GM13977 (cell line): Measurements from ENCODE around the gene DELE1.

Source experiments
- DNase-seq: peaks from one replicate; pipeline ENCODE4 v3.0.0; 2012; ENCODE audit warnings: low spot score
- in situ Hi-C: fragments of 300-500 bp; cut with MboI; formaldehyde crosslinking; loops from one replicate; pipeline ENCODE4 v1.12.0; 2022; ENCODE audit warnings: low sequenced_read_pairs, low pct_unique_long_range_greater_than_20kb, mixed read lengths, inconsistent platforms; ENCODE audit not compliant: unreplicated experiment
- TF ChIP-seq, protein P1 (sequence below): IDR thresholded peaks from 2 replicates; pipeline ENCODE4 v1.5.1; 2012; ENCODE audit warnings: mild to moderate bottlenecking, control low read depth; ENCODE audit not compliant: insufficient read depth; ENCODE audit errors: extremely low read depth, missing control alignments

Gene DELE1

DNA sequence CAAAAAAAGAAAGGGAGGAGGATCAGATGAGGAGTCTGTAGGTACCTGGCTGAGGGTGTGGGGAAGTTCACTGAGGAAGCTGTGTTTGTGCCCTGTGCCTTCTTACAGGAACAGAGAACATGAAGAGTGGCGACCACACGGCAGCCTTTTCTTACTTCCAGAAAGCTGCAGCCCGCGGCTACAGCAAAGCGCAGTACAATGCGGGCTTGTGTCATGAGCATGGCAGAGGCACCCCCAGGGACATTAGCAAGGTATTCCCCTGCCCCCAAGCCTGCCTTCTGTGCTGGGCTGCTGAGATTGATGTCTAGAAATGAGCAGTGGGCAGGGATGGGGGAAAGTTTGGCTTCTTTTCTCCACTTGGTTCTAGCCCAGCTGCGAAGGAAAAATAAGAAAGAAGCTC lies 9.5 kb downstream of the DELE1 start:
- TF ChIP-seq, protein P1, sequence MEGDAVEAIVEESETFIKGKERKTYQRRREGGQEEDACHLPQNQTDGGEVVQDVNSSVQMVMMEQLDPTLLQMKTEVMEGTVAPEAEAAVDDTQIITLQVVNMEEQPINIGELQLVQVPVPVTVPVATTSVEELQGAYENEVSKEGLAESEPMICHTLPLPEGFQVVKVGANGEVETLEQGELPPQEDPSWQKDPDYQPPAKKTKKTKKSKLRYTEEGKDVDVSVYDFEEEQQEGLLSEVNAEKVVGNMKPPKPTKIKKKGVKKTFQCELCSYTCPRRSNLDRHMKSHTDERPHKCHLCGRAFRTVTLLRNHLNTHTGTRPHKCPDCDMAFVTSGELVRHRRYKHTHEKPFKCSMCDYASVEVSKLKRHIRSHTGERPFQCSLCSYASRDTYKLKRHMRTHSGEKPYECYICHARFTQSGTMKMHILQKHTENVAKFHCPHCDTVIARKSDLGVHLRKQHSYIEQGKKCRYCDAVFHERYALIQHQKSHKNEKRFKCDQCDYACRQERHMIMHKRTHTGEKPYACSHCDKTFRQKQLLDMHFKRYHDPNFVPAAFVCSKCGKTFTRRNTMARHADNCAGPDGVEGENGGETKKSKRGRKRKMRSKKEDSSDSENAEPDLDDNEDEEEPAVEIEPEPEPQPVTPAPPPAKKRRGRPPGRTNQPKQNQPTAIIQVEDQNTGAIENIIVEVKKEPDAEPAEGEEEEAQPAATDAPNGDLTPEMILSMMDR: no peak
- no peak for DNase-seq
- in situ Hi-C loops: no loop called here

DNA sequence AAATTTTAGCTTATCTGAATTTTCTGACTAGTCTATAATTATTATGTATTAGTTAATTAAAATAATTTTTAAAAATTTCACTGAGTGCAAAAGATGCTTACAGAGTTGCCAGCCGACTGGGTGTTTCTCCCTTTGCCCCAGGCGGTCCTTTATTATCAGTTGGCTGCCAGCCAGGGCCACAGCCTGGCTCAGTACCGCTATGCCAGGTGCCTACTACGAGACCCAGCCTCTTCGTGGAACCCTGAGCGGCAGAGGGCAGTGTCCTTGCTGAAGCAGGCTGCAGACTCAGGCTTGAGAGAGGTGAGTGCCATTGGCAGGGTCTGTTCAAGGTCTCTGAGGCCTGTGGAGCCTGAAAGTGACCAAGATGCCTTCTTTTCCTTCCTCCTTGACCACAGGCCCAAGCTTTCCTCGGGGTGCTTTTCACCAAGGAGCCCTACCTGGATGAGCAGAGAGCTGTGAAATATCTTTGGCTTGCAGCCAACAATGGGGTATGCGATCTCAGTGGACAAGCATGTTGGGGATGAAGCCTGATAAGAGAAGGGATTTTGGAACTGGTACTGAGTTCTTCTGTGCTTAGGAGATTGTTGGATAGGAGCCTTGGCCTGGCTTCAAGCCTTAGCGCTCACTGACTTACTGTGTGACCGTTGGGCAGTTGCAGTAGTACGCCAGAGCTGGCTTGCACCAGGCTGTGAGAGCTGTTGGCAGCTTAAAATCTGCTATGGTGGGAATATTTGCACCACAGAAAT lies 10.6 kb downstream of the DELE1 start:
- DNase-seq: no peak
- in situ Hi-C loops: no loop called here

DNA sequence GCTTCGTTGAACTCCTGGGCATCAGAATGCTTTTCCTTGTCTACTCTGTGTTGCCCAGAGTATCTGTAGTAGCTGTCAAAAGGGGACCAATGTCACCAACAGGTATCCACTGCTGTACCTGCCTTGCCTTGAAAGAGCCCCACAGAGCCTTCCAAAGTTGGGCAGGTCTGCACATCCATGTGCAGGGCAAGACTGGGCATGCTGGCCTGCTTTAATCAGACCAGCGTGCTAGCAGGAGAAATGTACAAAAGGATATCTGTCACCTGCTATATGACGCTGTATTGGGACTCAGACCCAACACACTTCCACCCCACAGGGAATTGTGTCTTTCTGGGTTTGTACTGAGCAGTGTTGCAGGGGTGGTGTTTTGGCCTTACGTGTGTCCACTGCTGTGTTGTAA lies 11.9 kb downstream of the DELE1 start:
- in situ Hi-C loops: no loop called here
- TF ChIP-seq, protein P1: no peak
- no peak for DNase-seq

More for the DNA sequence above, 10.6 kb downstream of the DELE1 start:
- TF ChIP-seq, protein P1: no peak

DNA sequence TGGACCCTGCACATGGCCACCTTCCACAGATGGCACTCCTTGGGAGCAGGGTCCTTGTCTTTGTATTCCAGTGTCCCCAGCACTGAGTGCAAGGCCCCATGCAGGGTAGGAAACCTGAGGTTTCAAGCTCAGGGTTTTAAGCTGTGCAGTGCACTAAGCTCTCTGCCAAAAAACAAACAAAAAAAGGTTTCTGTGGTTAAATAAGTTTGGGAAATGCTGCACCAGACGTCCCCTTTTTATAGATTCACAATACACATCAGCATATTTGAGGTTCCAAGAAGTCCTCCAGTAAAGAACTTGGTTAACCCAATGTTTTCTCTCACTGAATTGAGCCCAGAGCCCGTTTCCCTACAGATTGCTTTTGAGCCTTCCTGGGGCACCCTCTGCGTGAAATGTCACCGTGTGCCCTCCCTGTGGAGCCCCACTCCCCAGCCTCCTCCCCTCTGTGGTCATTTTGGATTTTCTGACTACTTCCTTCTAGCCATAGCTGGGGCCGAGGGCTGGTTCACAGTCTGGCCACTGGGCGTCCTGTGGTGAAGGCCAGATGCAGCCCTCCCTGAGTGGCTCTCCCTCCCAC lies 17.1 kb downstream of the DELE1 start:
- DNase-seq: no peak
- in situ Hi-C loops: no loop called here
- TF ChIP-seq, protein P1: no peak

DNA sequence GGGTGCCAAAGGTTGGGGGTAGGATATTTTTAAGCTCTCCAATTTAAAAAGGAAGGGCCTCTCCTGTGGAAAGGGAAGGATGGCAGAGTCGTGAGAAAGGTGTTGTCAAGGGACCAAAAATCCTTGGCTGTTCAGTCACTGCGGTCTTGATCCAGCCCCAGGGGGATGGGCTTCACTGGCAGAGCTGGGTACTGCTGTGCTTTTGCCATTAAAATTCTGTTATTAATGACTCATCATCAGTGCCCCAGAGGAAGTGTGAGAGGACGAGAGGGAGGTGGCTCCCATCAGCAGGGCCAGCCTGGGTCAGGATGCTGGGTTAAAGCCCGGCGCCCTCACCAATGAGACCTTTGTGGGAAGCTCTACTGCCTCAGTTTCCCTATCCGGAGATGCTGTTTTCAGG lies 17.6 kb downstream of the DELE1 start:
- TF ChIP-seq, protein P1: no peak
- no peak for DNase-seq
- in situ Hi-C loops: no loop called here

DNA sequence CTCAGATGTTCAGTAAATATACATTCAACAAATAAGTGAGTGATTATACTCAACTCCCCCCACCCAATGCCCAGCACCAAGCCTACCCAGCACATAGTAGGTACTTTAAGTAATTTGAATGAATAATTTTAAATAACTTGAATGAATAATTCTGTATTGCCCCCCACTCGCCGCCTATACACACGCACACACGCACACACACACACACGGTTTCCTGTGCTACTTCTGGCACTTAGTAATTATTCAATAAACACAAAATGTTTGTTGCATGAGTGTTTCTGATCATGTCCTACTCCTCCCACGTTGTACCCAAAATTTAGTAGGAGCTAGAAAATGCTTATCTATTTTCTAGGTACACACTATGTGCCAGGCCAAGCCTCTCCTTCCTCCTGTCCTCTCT lies 18.1 kb downstream of the DELE1 start:
- TF ChIP-seq, protein P1: no peak
- DNase-seq: no peak
- in situ Hi-C loops: no loop called here
